Skeletal muscle tissue (tissue), 4 donors: ENCODE measurements around the gene IRF3. TPM values are rescaled to one million over a fixed set of nuclear protein-coding genes. Genes with fewer than 3 reads are reported as not detected.
"Not testable (repeated sequence)": the region's sequence is repeated elsewhere in the genome, so short reads cannot be mapped to it uniquely, and the experiment has no call there.

Source experiments
- H3K27ac ChIP-seq: one replicate; pipeline ENCODE4 v1.7.0; 2013; ENCODE audit warnings: mild to moderate bottlenecking, low read depth, low read length, inconsistent platforms
- H3K27me3 ChIP-seq, 3 donors: one replicate each; pipeline ENCODE4 v1.7.0; 2013; ENCODE audit warnings: low read length in 3 of 3; ENCODE audit not compliant: control insufficient read depth in 3 of 3, insufficient read depth in 3 of 3
- H3K36me3 ChIP-seq, 3 donors: one replicate each; pipeline ENCODE4 v1.7.0; 2013; ENCODE audit warnings: low read length in 3 of 3; ENCODE audit not compliant: control insufficient read depth in 3 of 3, insufficient read depth in 3 of 3
- H3K4me1 ChIP-seq, 3 donors: one replicate each; pipeline ENCODE4 v1.7.0; 2013; ENCODE audit warnings: low read length in 3 of 3, mild to moderate bottlenecking in 3 of 3; ENCODE audit not compliant: control insufficient read depth in 3 of 3, insufficient read depth in 3 of 3
- H3K4me3 ChIP-seq, 3 donors: one replicate each; pipeline ENCODE4 v1.7.0; 2013; ENCODE audit warnings: low read length in 3 of 3
- H3K9ac ChIP-seq, 3 donors: one replicate each; pipeline ENCODE4 v1.7.0; 2013; ENCODE audit warnings: low read length in 3 of 3, mild to moderate bottlenecking in 3 of 3, moderate library complexity in 2 of 3, low read depth in 1 of 3
- H3K9me3 ChIP-seq, 3 donors: one replicate each; pipeline ENCODE4 v1.7.0; 2013; ENCODE audit warnings: low read length in 3 of 3; ENCODE audit not compliant: control insufficient read depth in 3 of 3
- total RNA-seq: library from RNA; depleted of rRNA; stranded (reverse); fragments of >200 nt; gene quantifications from one replicate; pipeline ENCODE4 v1.2.3, GENCODE V29; 2014
- donor health status: Osteomylitis.

Gene IRF3
- total RNA-seq, 1 donor from 2014 or later: 31.3 TPM

GRCh38 chr19:49631014-49631588 is 34.6 kb downstream of the IRF3 start:
- H3K27ac ChIP-seq: no peak overlapping the region
- peaks cover 0 to 6% (median 4%) of the 10 kb centered on the region in 3 donors for H3K36me3 ChIP-seq
- no peak overlapping the region for H3K9ac ChIP-seq

GRCh38 chr19:49629659-49630058 is 36.0 kb downstream of the IRF3 start:
- H3K4me1 ChIP-seq: peaks cover 4 to 9% (median 8%) of the 10 kb centered on the region in 3 donors
- no peak overlapping the region for H3K27ac ChIP-seq
- no peak overlapping the region for H3K4me3 ChIP-seq
- H3K27me3 ChIP-seq: no peaks in the 10 kb centered on the region
- H3K36me3 ChIP-seq: peaks cover 4 to 6% (median 5%) of the 10 kb centered on the region in 3 donors
- peak overlapping the region in 1 of 3 donors; percentile 25 for H3K9ac ChIP-seq
- no peaks in the 10 kb centered on the region for H3K9me3 ChIP-seq

More at GRCh38 chr19:49631014-49631588, 34.6 kb downstream of the IRF3 start:
- no peaks in the 10 kb centered on the region for H3K9me3 ChIP-seq
- H3K4me3 ChIP-seq: no peak overlapping the region
- no peaks in the 10 kb centered on the region for H3K27me3 ChIP-seq
- H3K4me1 ChIP-seq: peaks cover 7 to 13% (median 8%) of the 10 kb centered on the region in 3 donors

GRCh38 chr19:49626226-49626625 is 39.4 kb downstream of the IRF3 start:
- no peak overlapping the region for H3K9ac ChIP-seq
- H3K9me3 ChIP-seq: no peaks in the 10 kb centered on the region
- no peak overlapping the region for H3K4me3 ChIP-seq
- H3K27ac ChIP-seq: no peak overlapping the region
- peaks cover 0 to 5% (median 4%) of the 10 kb centered on the region in 3 donors for H3K4me1 ChIP-seq
- H3K27me3 ChIP-seq: no peaks in the 10 kb centered on the region
- peaks cover 13 to 17% (median 15%) of the 10 kb centered on the region in 3 donors for H3K36me3 ChIP-seq

- H3K4me3 ChIP-seq: no peak overlapping the region
- no peaks in the 10 kb centered on the region for H3K4me1 ChIP-seq
- no peak overlapping the region for H3K9ac ChIP-seq
- no peak overlapping the region for H3K27ac ChIP-seq
- H3K36me3 ChIP-seq: peaks cover 16 to 18% (median 18%) of the 10 kb centered on the region in 3 donors
- H3K9me3 ChIP-seq: no peaks in the 10 kb centered on the region
- H3K27me3 ChIP-seq: no peaks in the 10 kb centered on the region
Measured at GRCh38 chr19:49624967-49625910, 40.4 kb downstream of the IRF3 start.

GRCh38 chr19:49617860-49618259 is 47.8 kb downstream of the IRF3 start:
- H3K9ac ChIP-seq, H3K4me1 ChIP-seq, H3K27me3 ChIP-seq, H3K27ac ChIP-seq, H3K9me3 ChIP-seq, H3K4me3 ChIP-seq: not testable (repeated sequence)
- peaks cover 49 to 59% (median 50%) of the 10 kb centered on the region in 3 donors for H3K36me3 ChIP-seq

- Histone ChIP-seq H3K4me1 (peaks cover 0 to 12% (median 2%) of the 10 kb centered on the region in 3 donors), H3K9ac (no peak overlapping the region), H3K9me3 (no peaks in the 10 kb centered on the region), H3K27me3 (no peaks in the 10 kb centered on the region), H3K36me3 (peaks cover 47 to 57% (median 50%) of the 10 kb centered on the region in 3 donors), H3K27ac (no peak overlapping the region), H3K4me3 (no peak overlapping the region)
Measured at GRCh38 chr19:49616945-49617344, 48.7 kb downstream of the IRF3 start.

- Histone ChIP-seq H3K27me3 (no peaks in the 10 kb centered on the region), H3K9me3 (no peaks in the 10 kb centered on the region), H3K36me3 (peaks cover 44 to 53% (median 46%) of the 10 kb centered on the region in 3 donors), H3K4me1 (peaks cover 0 to 12% (median 2%) of the 10 kb centered on the region in 3 donors), H3K27ac (no peak overlapping the region), H3K9ac (no peak overlapping the region), H3K4me3 (no peak overlapping the region)
Measured at GRCh38 chr19:49616532-49616931, 49.1 kb downstream of the IRF3 start.

- no peaks in the 10 kb centered on the region for H3K9me3 ChIP-seq
- H3K4me3 ChIP-seq: no peak overlapping the region
- no peak overlapping the region for H3K27ac ChIP-seq
- H3K9ac ChIP-seq: no peak overlapping the region
- peaks cover 43 to 50% (median 47%) of the 10 kb centered on the region in 3 donors for H3K36me3 ChIP-seq
- no peaks in the 10 kb centered on the region for H3K27me3 ChIP-seq
- peaks cover 0 to 12% (median 2%) of the 10 kb centered on the region in 3 donors for H3K4me1 ChIP-seq
Measured at GRCh38 chr19:49615861-49616260, 49.8 kb downstream of the IRF3 start.

GRCh38 chr19:49614096-49614833 is 51.4 kb downstream of the IRF3 start:
- Histone ChIP-seq H3K27ac (no peak overlapping the region), H3K9ac (no peak overlapping the region), H3K4me1 (peaks cover 0 to 12% (median 2%) of the 10 kb centered on the region in 3 donors), H3K36me3 (peaks cover 40 to 48% (median 46%) of the 10 kb centered on the region in 3 donors), H3K27me3 (no peaks in the 10 kb centered on the region), H3K4me3 (no peak overlapping the region), H3K9me3 (no peaks in the 10 kb centered on the region)
